ENCODE data around the gene TTC29.

TTC29 gene

DNA sequence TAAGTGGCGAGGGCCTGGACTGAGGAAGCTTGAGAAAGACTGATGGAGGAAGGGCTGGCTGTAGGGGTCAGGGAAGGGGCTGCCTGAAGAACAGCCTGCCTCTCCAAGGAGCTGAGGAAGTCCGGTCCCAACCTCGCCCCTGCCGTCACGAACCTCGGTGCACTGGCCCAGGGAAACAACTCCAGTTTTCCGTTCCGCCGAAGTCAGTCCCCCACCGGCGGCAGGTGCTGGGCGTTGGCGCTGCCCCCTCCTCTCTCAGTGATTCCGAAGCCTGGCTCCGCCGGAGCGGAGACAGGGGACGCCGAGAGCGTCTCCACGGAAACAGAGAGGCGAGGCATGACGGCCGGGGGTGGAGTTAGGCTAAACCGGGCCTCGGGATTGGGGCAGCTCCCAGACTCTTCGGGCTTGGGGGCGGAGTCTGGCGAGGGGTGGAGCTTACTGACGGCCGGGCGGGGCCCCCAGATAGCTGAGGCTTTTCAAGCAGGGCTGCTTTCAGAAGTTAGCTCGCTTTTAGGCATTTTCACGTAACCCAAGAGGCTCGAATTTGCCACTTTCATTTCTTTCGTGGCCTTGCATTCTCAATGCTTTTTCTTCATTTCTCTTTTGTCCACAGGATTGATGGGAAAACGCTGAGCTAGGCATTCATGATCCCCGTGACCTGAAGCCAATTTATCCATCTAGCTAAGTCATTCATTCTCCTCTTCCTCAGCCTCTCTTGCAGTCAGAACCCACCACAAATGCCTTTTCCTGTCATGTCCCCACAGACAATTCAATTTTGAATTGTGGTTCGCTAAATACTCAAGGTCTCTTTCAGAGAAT is at the start of gene TTC29:
Gene TTC29 (minus strand): TSS at position 309 of the 819 bp plus-strand sequence. CDS start 5,969 bp downstream, outside the sequence.
- DNase-seq (peak; percentile 83 to 87), ATAC-seq (peak; percentile 99)
- peak within 1 kb of the TSS; percentile 71 to 83 for H3K4me3 Mint-ChIP-seq
- H3K27ac Mint-ChIP-seq: no peak within 1 kb of the TSS
- peaks cover 28% of the 10 kb centered on the region for H3K4me1 Mint-ChIP-seq
- no peaks in the 10 kb centered on the region for H3K9me3 Mint-ChIP-seq
- peaks cover 35% of the 10 kb centered on the region for H3K27me3 Mint-ChIP-seq

DNA sequence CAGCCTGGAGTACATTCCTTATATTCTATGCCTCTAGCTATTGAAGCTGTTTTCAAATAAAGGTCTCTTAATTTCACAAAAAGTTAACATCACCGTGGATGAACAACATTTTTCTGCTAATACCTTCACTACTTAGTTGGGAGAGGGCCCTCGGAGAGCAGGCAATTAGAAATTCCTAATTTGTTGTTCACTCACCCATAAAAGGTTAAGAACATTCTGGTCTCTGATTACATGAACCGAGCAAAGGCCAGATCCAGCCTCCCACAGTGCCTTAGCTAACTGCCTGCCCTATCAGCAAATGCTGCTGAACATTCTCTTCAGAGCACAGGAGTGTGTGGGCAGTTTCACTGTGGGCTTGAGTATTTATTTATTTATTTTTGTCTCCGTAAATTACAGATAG is 36.0 kb upstream of the TTC29 start:
- no peak overlapping the region for H3K27ac Mint-ChIP-seq
- no peak for DNase-seq
- H3K4me1 Mint-ChIP-seq: no peaks in the 10 kb centered on the region

DNA sequence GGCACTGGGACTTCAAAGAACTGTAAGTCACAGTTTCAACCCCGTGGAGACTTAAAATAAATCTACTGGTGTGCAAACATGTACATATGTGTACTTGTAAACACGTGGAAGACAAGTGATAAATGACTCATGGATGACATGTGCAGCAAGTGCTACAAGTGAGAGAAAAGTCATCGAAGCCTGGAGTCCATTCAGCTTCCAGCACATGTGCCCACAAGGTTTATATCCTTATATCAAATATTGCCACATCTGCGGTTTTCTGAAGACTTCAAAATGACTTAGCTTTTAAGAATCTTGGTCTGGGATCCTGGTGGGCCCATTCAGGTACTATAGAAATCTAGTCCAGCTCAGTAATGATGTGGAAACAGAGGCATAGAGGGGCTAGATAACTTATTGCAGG is 33.0 kb upstream of the TTC29 start:
- ATAC-seq: no peak
- Mint-ChIP-seq H3K4me3 (no peak overlapping the region), H3K4me1 (no peaks in the 10 kb centered on the region), H3K27me3 (peaks cover 15% of the 10 kb centered on the region), H3K27ac (no peak overlapping the region), H3K9me3 (no peaks in the 10 kb centered on the region)
- no peak for DNase-seq

More for the DNA sequence above, 36.0 kb upstream of the TTC29 start:
- no peak overlapping the region for H3K4me3 Mint-ChIP-seq
- ATAC-seq: no peak
- peaks cover 4% of the 10 kb centered on the region for H3K27me3 Mint-ChIP-seq
- peaks cover 0 to 5% of the 10 kb centered on the region in 2 donors for H3K9me3 Mint-ChIP-seq

GRCh38 chr4:146976145-146976544 is 30.5 kb upstream of the TTC29 start:
- ATAC-seq: no peak
- DNase-seq: no peak
- H3K27ac Mint-ChIP-seq: no peak overlapping the region

DNA sequence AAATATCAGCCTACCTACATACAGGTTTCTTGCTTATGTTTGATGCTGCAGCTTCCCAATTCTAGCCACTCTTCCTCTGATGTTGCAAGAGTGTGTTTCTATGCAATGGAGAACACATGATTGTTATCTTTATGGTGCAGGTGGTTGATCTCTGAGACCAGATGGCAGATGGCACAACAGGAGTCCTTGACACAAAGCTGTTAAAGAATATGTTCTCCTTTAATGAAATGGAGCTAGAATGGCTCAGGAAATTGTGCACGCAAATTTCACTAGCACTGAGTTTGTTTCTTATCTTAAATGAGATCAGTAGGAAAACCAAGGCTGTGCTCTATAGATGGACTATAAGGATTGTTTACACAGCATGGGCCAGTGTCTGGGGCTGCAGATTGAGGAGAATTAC is 29.9 kb upstream of the TTC29 start:
- ATAC-seq (no peak), DNase-seq (no peak)
- H3K4me3 Mint-ChIP-seq: no peak overlapping the region
- peaks cover 28% of the 10 kb centered on the region for H3K27me3 Mint-ChIP-seq
- H3K4me1 Mint-ChIP-seq: no peaks in the 10 kb centered on the region
- H3K27ac Mint-ChIP-seq: no peak overlapping the region
- no peaks in the 10 kb centered on the region for H3K9me3 Mint-ChIP-seq

More at GRCh38 chr4:146976145-146976544, 30.5 kb upstream of the TTC29 start:
- Mint-ChIP-seq H3K4me3 (no peak overlapping the region), H3K27me3 (peaks cover 28% of the 10 kb centered on the region), H3K9me3 (no peaks in the 10 kb centered on the region), H3K4me1 (no peaks in the 10 kb centered on the region)

DNA sequence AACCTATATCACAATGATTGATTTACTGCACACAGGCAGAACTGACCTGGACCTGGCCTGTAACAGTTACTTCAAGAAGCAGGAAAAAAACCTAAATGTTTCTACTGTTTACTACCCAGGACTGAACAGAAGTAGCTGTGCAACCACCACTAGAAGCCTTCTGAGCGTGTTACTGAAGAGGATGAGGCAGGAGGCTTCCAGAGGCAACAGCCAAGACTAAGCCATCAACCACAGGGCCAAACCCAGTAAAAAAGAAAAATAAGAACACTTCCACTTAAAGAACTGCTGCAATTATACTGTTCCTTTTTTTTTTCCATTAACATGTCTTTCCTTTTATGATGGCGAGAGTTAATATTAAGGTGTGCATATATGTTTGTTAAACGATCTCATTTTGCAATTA is 29.4 kb upstream of the TTC29 start:
- Mint-ChIP-seq H3K9me3 (no peaks in the 10 kb centered on the region), H3K27ac (no peak overlapping the region), H3K4me1 (no peaks in the 10 kb centered on the region), H3K27me3 (peaks cover 28% of the 10 kb centered on the region), H3K4me3 (no peak overlapping the region)
- DNase-seq: no peak
- no peak for ATAC-seq

DNA sequence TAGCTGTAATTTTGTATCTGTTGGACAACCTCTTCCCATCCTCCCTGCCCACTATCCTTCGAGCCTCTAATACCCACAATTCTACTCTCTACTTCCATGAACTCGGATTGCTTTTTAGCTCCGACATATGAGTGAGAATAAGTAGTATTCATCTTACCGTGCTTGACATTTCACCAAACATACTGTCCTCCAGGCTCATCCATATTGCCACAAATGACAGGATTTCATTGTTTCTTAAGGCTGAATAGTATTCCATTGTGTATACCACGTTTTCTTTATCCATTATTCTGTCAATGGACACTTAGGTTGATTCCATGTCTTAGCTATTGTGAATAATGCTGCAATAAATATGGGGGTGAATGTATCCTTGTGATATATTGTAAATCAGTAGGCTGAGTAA is 26.4 kb upstream of the TTC29 start:
- no peak overlapping the region for H3K4me3 Mint-ChIP-seq
- ATAC-seq (no peak), DNase-seq (no peak)
- no peaks in the 10 kb centered on the region for H3K9me3 Mint-ChIP-seq
- no peak overlapping the region for H3K27ac Mint-ChIP-seq
- peaks cover 34% of the 10 kb centered on the region for H3K27me3 Mint-ChIP-seq
- no peaks in the 10 kb centered on the region for H3K4me1 Mint-ChIP-seq

- H3K27ac Mint-ChIP-seq: no peak overlapping the region
Observed at GRCh38 chr4:146969126-146969525, 23.5 kb upstream of the TTC29 start.

GRCh38 chr4:146960634-146961033 is 15.0 kb upstream of the TTC29 start:
- Mint-ChIP-seq H3K9me3 (no peaks in the 10 kb centered on the region), H3K4me3 (no peak overlapping the region), H3K27ac (no peak overlapping the region), H3K4me1 (no peaks in the 10 kb centered on the region), H3K27me3 (peaks cover 50% of the 10 kb centered on the region)
- DNase-seq (no peak), ATAC-seq (no peak)

More at GRCh38 chr4:146969126-146969525, 23.5 kb upstream of the TTC29 start:
- ATAC-seq: no peak
- H3K4me1 Mint-ChIP-seq: no peaks in the 10 kb centered on the region
- no peak for DNase-seq
- no peaks in the 10 kb centered on the region for H3K9me3 Mint-ChIP-seq
- H3K4me3 Mint-ChIP-seq: no peak overlapping the region
- H3K27me3 Mint-ChIP-seq: peaks cover 18% of the 10 kb centered on the region

- ATAC-seq: no peak
- peaks cover 50% of the 10 kb centered on the region for H3K27me3 Mint-ChIP-seq
- no peaks in the 10 kb centered on the region for H3K9me3 Mint-ChIP-seq
- no peak overlapping the region for H3K27ac Mint-ChIP-seq
- H3K4me3 Mint-ChIP-seq: no peak overlapping the region
- DNase-seq: no peak
- no peaks in the 10 kb centered on the region for H3K4me1 Mint-ChIP-seq
Observed at GRCh38 chr4:146959692-146960091, 14.0 kb upstream of the TTC29 start.

GRCh38 chr4:146957237-146957636 is 11.6 kb upstream of the TTC29 start:
- no peak overlapping the region for H3K27ac Mint-ChIP-seq
- no peak overlapping the region for H3K4me3 Mint-ChIP-seq
- H3K4me1 Mint-ChIP-seq: no peaks in the 10 kb centered on the region
- DNase-seq: no peak
- H3K9me3 Mint-ChIP-seq: no peaks in the 10 kb centered on the region
- ATAC-seq: no peak
- H3K27me3 Mint-ChIP-seq: peaks cover 40% of the 10 kb centered on the region

- DNase-seq: no peak
- H3K4me1 Mint-ChIP-seq: no peaks in the 10 kb centered on the region
- peaks cover 21% of the 10 kb centered on the region for H3K27me3 Mint-ChIP-seq
- no peak overlapping the region for H3K27ac Mint-ChIP-seq
- no peak overlapping the region for H3K4me3 Mint-ChIP-seq
- no peaks in the 10 kb centered on the region for H3K9me3 Mint-ChIP-seq
- ATAC-seq: no peak
Observed at GRCh38 chr4:146952896-146953295, 7.2 kb upstream of the TTC29 start.

- ATAC-seq (no peak), DNase-seq (no peak)
- peaks cover 28% of the 10 kb centered on the region for H3K4me1 Mint-ChIP-seq
- no peak overlapping the region for H3K4me3 Mint-ChIP-seq
- H3K9me3 Mint-ChIP-seq: no peaks in the 10 kb centered on the region
- H3K27me3 Mint-ChIP-seq: peaks cover 21% of the 10 kb centered on the region
- H3K27ac Mint-ChIP-seq: no peak overlapping the region
Observed at GRCh38 chr4:146949559-146949958, 3.9 kb upstream of the TTC29 start.

GRCh38 chr4:146943691-146944375 is 1.8 kb downstream of the TTC29 start:
- H3K9me3 Mint-ChIP-seq: no peaks in the 10 kb centered on the region
- H3K27me3 Mint-ChIP-seq: peaks cover 28% of the 10 kb centered on the region
- H3K4me1 Mint-ChIP-seq: peaks cover 28% of the 10 kb centered on the region
- H3K27ac Mint-ChIP-seq: no peak overlapping the region
- no peak for DNase-seq
- no peak overlapping the region for H3K4me3 Mint-ChIP-seq
- ATAC-seq: no peak

GRCh38 chr4:146932116-146932515 is 13.5 kb downstream of the TTC29 start:
- Mint-ChIP-seq H3K4me3 (no peak overlapping the region), H3K9me3 (no peaks in the 10 kb centered on the region), H3K27me3 (peaks cover 10% of the 10 kb centered on the region), H3K27ac (no peak overlapping the region), H3K4me1 (no peaks in the 10 kb centered on the region)
- DNase-seq (no peak), ATAC-seq (no peak)

- no peaks in the 10 kb centered on the region for H3K9me3 Mint-ChIP-seq
- peak; percentile 49 for ATAC-seq
- H3K27me3 Mint-ChIP-seq: peaks cover 10% of the 10 kb centered on the region
- DNase-seq: no peak
- H3K4me3 Mint-ChIP-seq: no peak overlapping the region
- no peaks in the 10 kb centered on the region for H3K4me1 Mint-ChIP-seq
- no peak overlapping the region for H3K27ac Mint-ChIP-seq
Observed at GRCh38 chr4:146930673-146931072, 15.0 kb downstream of the TTC29 start.

Data from stimulated activated naive CD8-positive, alpha-beta T cell treated with anti-CD3 and anti-CD28 coated beads, Interleukin-15, amount 100 ng/mL, for 72 hours (primary cell).